HEK293 (cell line): ENCODE measurements around the gene VWF.

Source experiments
- ZNF223 ChIP-seq: fragments of 450-650 bp; formaldehyde crosslinking; IDR thresholded peaks from 2 replicates; pipeline ENCODE4 v1.5.1; 2016; ENCODE audit warnings: missing biosample characterization, missing genetic modification characterization
- ZNF394 ChIP-seq: fragments of 450-650 bp; formaldehyde crosslinking; IDR thresholded peaks from 2 replicates; pipeline ENCODE4 v1.5.1; 2016; ENCODE audit warnings: missing biosample characterization, missing genetic modification characterization, mild to moderate bottlenecking, moderate library complexity, borderline replicate concordance
- ZNF423 ChIP-seq: fragments of 450-650 bp; formaldehyde crosslinking; IDR thresholded peaks from 2 replicates; pipeline ENCODE4 v1.5.1; 2016; ENCODE audit warnings: missing biosample characterization, missing genetic modification characterization
- ZNF571 ChIP-seq: fragments of 450-650 bp; formaldehyde crosslinking; IDR thresholded peaks from 2 replicates; pipeline ENCODE4 v1.5.0; 2017; ENCODE audit warnings: missing biosample characterization, missing genetic modification characterization
- ZNF621 ChIP-seq: fragments of 450-650 bp; formaldehyde crosslinking; IDR thresholded peaks from 2 replicates; pipeline ENCODE4 v1.5.1; 2017; ENCODE audit warnings: missing biosample characterization, missing genetic modification characterization
- ZNF629 ChIP-seq: fragments of 450-650 bp; formaldehyde crosslinking; IDR thresholded peaks from 2 replicates; pipeline ENCODE4 v1.5.1; 2017; ENCODE audit warnings: missing biosample characterization, missing genetic modification characterization
- ZNF660 ChIP-seq: fragments of 450-650 bp; IDR thresholded peaks from 2 replicates; pipeline ENCODE4 v1.5.1; 2018; ENCODE audit warnings: missing biosample characterization, mild to moderate bottlenecking, missing genetic modification characterization
- ZNF76 ChIP-seq: fragments of 450-650 bp; formaldehyde crosslinking; IDR thresholded peaks from 2 replicates; pipeline ENCODE4; 2016; ENCODE audit warnings: low read depth, missing biosample characterization, missing genetic modification characterization, borderline replicate concordance
- ZSCAN30 ChIP-seq: fragments of 450-650 bp; IDR thresholded peaks from 2 replicates; pipeline ENCODE4 v1.5.1; 2018; ENCODE audit warnings: missing biosample characterization, mild to moderate bottlenecking, missing genetic modification characterization, moderate library complexity
- TF ChIP-seq, protein P1 (sequence below): fragments of 450-650 bp; formaldehyde crosslinking; IDR thresholded peaks from 2 replicates; pipeline ENCODE4 v1.5.1; 2016; ENCODE audit warnings: missing biosample characterization, missing genetic modification characterization
- TF ChIP-seq, protein P2 (sequence below): fragments of 450-650 bp; formaldehyde crosslinking; IDR thresholded peaks from 2 replicates; pipeline ENCODE4 v1.5.1; 2017; ENCODE audit warnings: missing biosample characterization, missing genetic modification characterization
- TF ChIP-seq, protein P3 (sequence below): fragments of 450-650 bp; formaldehyde crosslinking; IDR thresholded peaks from 2 replicates; pipeline ENCODE4 v1.5.1; 2016; ENCODE audit warnings: missing biosample characterization, missing genetic modification characterization

GRCh38 chr12:6077692-6078083 lies 46.8 kb downstream of the VWF start:
- TF ChIP-seq, protein P1, sequence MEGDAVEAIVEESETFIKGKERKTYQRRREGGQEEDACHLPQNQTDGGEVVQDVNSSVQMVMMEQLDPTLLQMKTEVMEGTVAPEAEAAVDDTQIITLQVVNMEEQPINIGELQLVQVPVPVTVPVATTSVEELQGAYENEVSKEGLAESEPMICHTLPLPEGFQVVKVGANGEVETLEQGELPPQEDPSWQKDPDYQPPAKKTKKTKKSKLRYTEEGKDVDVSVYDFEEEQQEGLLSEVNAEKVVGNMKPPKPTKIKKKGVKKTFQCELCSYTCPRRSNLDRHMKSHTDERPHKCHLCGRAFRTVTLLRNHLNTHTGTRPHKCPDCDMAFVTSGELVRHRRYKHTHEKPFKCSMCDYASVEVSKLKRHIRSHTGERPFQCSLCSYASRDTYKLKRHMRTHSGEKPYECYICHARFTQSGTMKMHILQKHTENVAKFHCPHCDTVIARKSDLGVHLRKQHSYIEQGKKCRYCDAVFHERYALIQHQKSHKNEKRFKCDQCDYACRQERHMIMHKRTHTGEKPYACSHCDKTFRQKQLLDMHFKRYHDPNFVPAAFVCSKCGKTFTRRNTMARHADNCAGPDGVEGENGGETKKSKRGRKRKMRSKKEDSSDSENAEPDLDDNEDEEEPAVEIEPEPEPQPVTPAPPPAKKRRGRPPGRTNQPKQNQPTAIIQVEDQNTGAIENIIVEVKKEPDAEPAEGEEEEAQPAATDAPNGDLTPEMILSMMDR (tag by site-specific recombination) = no peak
- TF ChIP-seq, protein P2, sequence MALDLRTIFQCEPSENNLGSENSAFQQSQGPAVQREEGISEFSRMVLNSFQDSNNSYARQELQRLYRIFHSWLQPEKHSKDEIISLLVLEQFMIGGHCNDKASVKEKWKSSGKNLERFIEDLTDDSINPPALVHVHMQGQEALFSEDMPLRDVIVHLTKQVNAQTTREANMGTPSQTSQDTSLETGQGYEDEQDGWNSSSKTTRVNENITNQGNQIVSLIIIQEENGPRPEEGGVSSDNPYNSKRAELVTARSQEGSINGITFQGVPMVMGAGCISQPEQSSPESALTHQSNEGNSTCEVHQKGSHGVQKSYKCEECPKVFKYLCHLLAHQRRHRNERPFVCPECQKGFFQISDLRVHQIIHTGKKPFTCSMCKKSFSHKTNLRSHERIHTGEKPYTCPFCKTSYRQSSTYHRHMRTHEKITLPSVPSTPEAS (tag by site-specific recombination) = no peak
- no peak for TF ChIP-seq ZNF76 (tag by site-specific recombination)
- TF ChIP-seq ZSCAN30 (tag by site-specific recombination) = no peak
- no peak for TF ChIP-seq ZNF571 (tag by site-specific recombination)
- no peak for TF ChIP-seq ZNF660
- TF ChIP-seq, protein P3, sequence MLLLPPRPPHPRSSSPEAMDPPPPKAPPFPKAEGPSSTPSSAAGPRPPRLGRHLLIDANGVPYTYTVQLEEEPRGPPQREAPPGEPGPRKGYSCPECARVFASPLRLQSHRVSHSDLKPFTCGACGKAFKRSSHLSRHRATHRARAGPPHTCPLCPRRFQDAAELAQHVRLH (tag by site-specific recombination) = no peak
- TF ChIP-seq ZNF629 (tag by site-specific recombination) = no peak
- TF ChIP-seq ZNF423 = no peak
- no peak for TF ChIP-seq ZNF621 (tag by site-specific recombination)
- TF ChIP-seq ZNF223 (tag by site-specific recombination) = no peak
- TF ChIP-seq ZNF394 (tag by site-specific recombination) = no peak
